ENCODE data around the gene IGSF3.
"Not testable (repeated sequence)": the region's sequence is repeated elsewhere in the genome, so short reads cannot be mapped to it uniquely, and the experiment has no call there.

The IGSF3 gene

GRCh38 chr1:116572099-116572498 is 95.4 kb downstream of the IGSF3 start:
- no peak for DNase-seq

GRCh38 chr1:116571215-116571919 is 96.2 kb downstream of the IGSF3 start:
- DNase-seq = no peak

DNA sequence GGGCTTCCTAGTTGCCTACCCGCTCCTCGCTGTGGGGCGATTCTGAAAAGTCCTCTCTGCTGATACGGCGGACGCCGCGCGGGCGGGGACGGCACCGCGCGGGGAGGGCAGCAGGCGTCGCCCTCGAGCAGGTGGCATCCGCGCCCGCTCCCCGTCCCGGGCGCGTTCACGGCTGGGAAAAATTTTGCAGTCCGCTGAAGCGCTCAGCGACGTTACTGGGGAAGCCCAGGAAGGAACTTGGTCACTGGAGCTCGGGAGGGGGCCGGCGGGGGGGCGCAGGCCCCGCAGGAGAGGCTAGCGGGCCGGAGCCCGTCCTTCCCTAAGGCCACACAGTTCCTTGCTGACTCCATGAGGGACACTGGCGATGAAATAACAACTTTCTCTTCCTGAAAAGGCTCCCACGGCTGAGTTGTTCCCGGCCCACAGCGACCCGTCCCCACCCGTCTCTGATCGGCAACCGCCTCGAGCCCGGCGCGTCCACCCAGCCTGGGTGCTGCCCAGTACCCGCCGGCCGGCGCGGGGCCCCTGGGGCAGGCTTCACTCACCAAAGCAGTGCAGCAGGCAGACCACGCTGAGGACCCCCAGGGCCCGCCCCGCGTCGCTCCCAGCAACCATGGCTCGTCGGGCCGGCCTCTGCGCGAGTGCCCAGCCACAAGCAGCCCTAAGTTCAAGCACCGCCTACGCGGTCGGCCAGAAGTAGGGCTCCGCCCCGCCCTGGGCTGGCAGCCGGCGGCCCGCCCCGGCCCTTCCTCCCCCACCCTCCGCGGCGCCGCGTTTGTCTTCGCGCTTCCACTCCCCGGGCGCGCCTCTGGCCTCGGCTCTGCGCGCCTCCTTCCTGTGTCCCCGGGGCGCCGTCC is 96.9 kb downstream of the IGSF3 start, which contains the start of gene CD58:
TSS of gene CD58 (minus strand) at position 669 of the 857 bp plus-strand sequence. CDS start at position 615, 54 bp downstream.
- DNase-seq = peak; percentile 80

- DNase-seq = peak; percentile 75
Measured at GRCh38 chr1:116569776-116570357, 97.7 kb downstream of the IGSF3 start.

- DNase-seq = no peak
Measured at GRCh38 chr1:116569381-116569670, 98.2 kb downstream of the IGSF3 start.

DNA sequence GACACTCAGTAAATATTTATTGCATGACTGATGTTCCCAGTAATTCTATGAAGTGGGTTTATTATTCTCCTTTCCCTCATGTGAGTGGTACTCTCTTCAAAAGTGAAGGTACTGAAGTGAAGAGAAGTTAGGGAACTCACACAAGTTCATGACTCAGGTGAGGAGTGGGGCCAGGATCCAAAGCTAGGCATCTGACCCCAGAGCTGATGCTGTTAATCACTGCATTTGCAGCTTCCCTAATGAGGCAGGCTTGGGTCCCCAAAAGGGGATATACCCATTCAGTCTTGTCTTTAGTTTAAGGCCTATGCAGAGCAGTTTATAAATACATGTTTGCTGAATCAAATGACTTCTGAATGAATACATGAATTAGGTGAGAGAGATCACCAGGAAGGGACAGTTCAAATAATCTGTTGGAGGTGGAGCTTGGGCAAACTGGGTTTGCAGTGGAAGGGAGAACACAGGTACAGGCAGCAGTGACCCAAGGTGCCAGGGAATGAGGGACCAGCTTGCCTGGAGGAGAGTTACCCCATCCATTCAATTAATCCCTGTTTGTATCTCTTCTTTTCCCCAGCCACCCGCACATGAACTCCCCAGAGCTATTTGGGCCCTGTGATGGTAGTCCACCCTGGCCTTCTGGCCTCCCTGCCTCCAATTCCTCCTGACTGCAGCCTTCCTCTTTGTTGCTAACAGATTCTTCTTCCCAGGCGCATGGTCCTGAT is 98.7 kb downstream of the IGSF3 start:
- DNase-seq = no peak

GRCh38 chr1:116567790-116568661 is 99.5 kb downstream of the IGSF3 start:
- no peak for DNase-seq

DNA sequence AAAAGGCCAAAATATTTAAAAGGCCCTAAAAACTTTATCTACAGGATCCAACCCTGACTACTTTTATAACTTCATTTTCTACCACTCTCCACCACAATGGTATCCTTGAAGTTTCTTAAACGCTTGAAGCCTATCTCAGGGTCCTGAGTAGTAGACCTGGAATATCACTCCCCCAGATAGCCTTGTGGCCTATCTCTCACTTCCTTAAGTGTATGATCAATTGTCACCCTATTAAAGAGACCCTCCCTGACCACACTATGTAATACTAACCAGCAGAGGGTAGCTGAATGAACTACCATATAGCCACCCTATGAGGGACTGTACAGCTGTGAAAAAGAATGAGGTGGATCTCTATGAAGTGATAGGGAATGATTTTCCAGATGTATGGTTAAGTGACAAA is 102.3 kb downstream of the IGSF3 start:
- DNase-seq = no peak

- no peak for DNase-seq
Measured at GRCh38 chr1:116564426-116564825, 103.1 kb downstream of the IGSF3 start.

GRCh38 chr1:116562465-116562864 is 105.1 kb downstream of the IGSF3 start:
- not testable (repeated sequence) for DNase-seq

GRCh38 chr1:116561563-116561962 is 106.0 kb downstream of the IGSF3 start:
- no peak for DNase-seq

- DNase-seq = no peak
Measured at GRCh38 chr1:116560704-116561490, 106.6 kb downstream of the IGSF3 start.

DNA sequence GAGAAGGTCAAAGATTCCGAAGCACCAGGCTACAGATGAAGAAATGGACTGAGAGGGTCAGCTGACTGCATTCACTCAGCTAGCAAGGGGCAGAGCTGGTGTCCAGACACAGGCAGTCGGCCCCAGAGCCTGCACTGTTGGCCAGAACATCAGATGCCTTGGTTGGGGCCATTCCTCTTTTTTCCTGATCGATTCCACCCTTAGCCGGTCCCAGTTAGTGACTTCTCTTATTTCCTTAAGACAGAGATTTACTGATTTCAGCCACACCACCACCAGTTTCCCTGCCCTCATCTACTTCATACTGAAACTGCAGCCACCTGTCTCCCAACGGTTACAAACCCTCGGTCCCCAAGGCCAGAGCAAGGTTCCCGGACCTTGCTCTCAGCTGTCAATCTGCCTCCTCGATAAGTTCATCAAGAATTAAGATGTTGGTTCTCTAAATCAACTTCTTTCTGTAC is 108.2 kb downstream of the IGSF3 start:
- no peak for DNase-seq

DNA sequence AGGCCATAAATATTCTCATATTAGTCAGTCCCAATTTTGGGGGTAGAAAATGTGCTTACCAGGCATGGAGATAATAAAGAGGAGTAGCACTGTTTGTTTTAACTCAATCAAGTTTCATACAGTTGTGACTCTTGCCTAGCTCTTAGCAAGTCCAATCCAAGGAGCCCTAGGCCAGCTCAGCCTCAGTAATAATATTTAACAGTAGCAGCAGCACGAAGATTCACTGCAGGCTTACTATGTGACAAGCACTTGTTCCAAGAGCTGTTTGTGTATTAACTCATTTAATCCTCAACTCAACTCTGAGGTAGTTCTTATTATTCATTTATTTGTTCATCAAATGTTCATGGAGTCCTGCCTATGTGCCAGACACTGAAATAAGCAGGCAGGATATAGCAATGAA is 109.0 kb downstream of the IGSF3 start:
- DNase-seq = no peak

DNA sequence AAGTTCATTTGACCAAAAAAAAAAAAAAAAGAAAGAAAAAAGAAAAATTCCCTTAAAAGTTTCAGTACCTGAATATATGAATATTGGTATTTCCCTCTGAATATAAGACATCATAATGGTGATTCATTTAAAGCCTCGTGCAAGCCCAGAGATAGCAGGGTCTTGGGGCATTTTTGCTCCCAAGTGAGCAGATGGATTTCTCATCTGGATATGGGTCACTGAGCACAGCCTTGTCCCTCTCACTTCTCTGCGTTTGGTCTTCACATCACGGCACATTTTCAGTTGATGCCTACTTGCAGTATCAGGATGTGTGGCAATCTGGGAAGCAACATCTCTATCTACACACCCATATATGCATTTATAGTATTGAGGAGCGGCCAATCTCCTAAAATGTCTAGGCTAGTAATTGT is 109.4 kb downstream of the IGSF3 start:
- no peak for DNase-seq

DNA sequence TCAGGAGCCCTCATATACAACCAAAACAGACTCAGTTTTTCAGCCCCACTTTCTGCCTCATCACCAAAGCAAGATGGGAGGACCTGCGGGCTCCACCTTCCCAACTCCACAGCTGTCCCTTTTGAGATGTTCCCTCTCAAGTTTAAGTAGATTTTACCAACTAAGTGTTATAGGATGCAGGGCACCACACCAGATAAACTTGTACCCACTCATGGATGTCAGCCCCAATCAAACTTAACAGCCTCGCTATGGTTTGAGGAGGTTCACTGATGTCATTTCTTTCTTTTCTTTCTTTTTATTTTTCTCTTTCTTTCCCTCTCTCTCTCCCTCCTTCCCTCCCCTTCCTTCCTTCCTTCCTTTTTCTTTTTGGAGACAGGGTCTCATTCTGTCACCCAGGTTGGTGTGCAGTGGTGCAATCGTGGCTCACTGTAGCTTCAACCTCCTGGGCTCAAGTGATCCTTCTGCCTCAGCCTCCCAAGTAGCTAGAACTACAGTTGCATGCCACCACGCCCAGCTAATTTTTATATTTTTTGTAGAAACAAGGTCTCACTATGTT is 110.1 kb downstream of the IGSF3 start:
- no peak for DNase-seq

- peak; percentile 90 for DNase-seq
Measured at GRCh38 chr1:116556289-116557006, 111.1 kb downstream of the IGSF3 start.

DNA sequence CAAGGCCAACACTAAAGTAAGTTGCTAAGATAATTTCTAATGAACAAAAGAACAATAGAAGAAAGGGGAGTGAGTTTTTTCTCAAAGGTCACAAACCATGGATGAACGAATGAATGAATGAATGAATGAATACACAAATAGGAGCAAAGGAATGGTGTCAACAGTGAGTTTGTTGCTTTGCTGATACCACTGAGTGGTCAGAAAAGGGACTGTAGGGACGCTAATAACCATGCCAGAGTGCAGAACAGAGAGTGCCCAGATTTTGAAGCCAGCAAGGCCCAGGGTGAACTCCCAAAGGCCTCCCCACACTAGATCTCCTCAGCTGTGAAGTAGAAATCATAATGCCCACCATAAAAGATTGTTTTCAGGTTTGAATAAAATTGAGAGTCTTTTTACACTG is 112.6 kb downstream of the IGSF3 start:
- DNase-seq = no peak

- DNase-seq = no peak
Measured at GRCh38 chr1:116553386-116554115, 114.0 kb downstream of the IGSF3 start.

Data from CD4-positive, alpha-beta T cell treated with Interleukin-4 for 4 hours (primary cell).